CD4-positive, alpha-beta T cell (primary cell): ENCODE results near the gene TMEM132D. TPM values are rescaled to one million over a fixed set of nuclear protein-coding genes. Genes with fewer than 3 reads are reported as not detected.

Experiments
- ATAC-seq: fragments of 200-7000 bp; cut with Tn5 transposase; one replicate; pipeline ENCODE4 v1.10.0; 2022; ENCODE audit warnings: mild to moderate bottlenecking; ENCODE audit not compliant: poor library complexity
- CTCF ChIA-PET: fragments of 350-600 bp; sonication (Branson Sonifier 250); formaldehyde crosslinking; loops from one replicate; lab custom pipeline; 2021; ENCODE audit warnings: antibody characterized with exemption, inconsistent platforms; lab: Charles Lee
- POLR2A ChIA-PET: fragments of 350-600 bp; sonication (Branson Sonifier 250); formaldehyde crosslinking; loops from one replicate; lab custom pipeline; 2021; ENCODE audit warnings: antibody characterized with exemption, inconsistent platforms; lab: Charles Lee
- DNase-seq, 14 experiments: peaks; one replicate each; pipeline ENCODE4 v3.0.0-alpha.2; 2013 to 2020; ENCODE audit warnings: mixed read lengths in 2 of 14
- H3K27ac ChIP-seq, 2 donors: one replicate each; pipeline versions ENCODE4 v1.5.1 to v1.7.0; 2013; ENCODE audit warnings: low read length in 2 of 2, low read depth in 1 of 2, mild to moderate bottlenecking in 1 of 2
- H3K27me3 ChIP-seq, 2 experiments: 1 replicate in 1 of 2; 2 replicates in 1 of 2; pipeline versions ENCODE4 v1.6.1 to v1.7.0; 2013; ENCODE audit warnings: low read length in 2 of 2, control low read depth in 1 of 2, mild to moderate bottlenecking in 1 of 2, moderate library complexity in 1 of 2; ENCODE audit not compliant: insufficient read depth in 2 of 2, control insufficient read depth in 1 of 2
- H3K36me3 ChIP-seq: one replicate; pipeline ENCODE4 v1.6.1; 2013; ENCODE audit warnings: low read length, control low read depth; ENCODE audit not compliant: insufficient read depth
- H3K4me1 ChIP-seq: one replicate; pipeline ENCODE4 v1.6.1; 2013; ENCODE audit warnings: low read length, control low read depth; ENCODE audit not compliant: insufficient read depth
- H3K4me3 ChIP-seq: one replicate; pipeline ENCODE4 v1.5.1; 2013; ENCODE audit warnings: mild to moderate bottlenecking, low read length, moderate library complexity
- H3K9me3 ChIP-seq, 2 experiments: 1 replicate in 1 of 2; 2 replicates in 1 of 2; pipeline versions ENCODE4 v1.6.1 to v1.7.0; 2013; ENCODE audit warnings: low read length in 2 of 2, mild to moderate bottlenecking in 2 of 2, control low read depth in 1 of 2, moderate library complexity in 1 of 2; ENCODE audit not compliant: control insufficient read depth in 1 of 2, insufficient read depth in 1 of 2
- H3K27ac Mint-ChIP-seq: one replicate; pipeline ENCODE4 v1.8.0; 2020; ENCODE audit warnings: mixed read lengths
- H3K27me3 Mint-ChIP-seq: one replicate; pipeline ENCODE4 v1.8.0; 2021; ENCODE audit warnings: mixed read lengths
- H3K36me3 Mint-ChIP-seq: one replicate; pipeline ENCODE4 v1.8.0; 2021; ENCODE audit warnings: low read depth, mixed read lengths
- H3K4me1 Mint-ChIP-seq: one replicate; pipeline ENCODE4 v1.8.0; 2021; ENCODE audit warnings: low read depth, mixed read lengths
- H3K4me3 Mint-ChIP-seq: one replicate; pipeline ENCODE4 v1.8.0; 2020; ENCODE audit warnings: mild to moderate bottlenecking, mixed read lengths
- H3K9me3 Mint-ChIP-seq: one replicate; pipeline ENCODE4 v1.8.0; 2020; ENCODE audit warnings: mixed read lengths
- intact Hi-C, 2 experiments: fragments of 100-400 bp; cut with DNase I in 1 of 2; cut with micrococcal nuclease in 1 of 2; formaldehyde crosslinking; loops; one replicate each; pipeline versions ENCODE4 v1.15.1 to v1.9.0; 2023 to 2025; cut with DNase I, micrococcal nuclease
- total RNA-seq, 174 experiments: library from RNA in 2 of 174; stranded (reverse) in 2 of 174; gene quantifications; one replicate each; pipeline ENCODE4 v1.2.3 and lab custom pipeline; 2021 to 2026
- TF ChIP-seq, protein P1 (sequence below): fragments of 200-600 bp; IDR thresholded peaks from one replicate; pipeline ENCODE4 v1.8.0; 2022; ENCODE audit warnings: antibody characterized with exemption, mild to moderate bottlenecking

Gene TMEM132D
- total RNA-seq, 2 experiments from 2014 or later, result not detected

- ChIA-PET CTCF (no interaction called here), POLR2A (no interaction called here)
- Mint-ChIP-seq H3K27me3 (no peaks in the 10 kb centered on the region), H3K9me3 (peaks cover 5% of the 10 kb centered on the region), H3K27ac (no peak overlapping the region), H3K4me3 (no peak overlapping the region), H3K36me3 (no peaks in the 10 kb centered on the region), H3K4me1 (no peaks in the 10 kb centered on the region)
- H3K27ac ChIP-seq, result no peak overlapping the region
- intact Hi-C loops, result no loop called here
- TF ChIP-seq, protein P1, sequence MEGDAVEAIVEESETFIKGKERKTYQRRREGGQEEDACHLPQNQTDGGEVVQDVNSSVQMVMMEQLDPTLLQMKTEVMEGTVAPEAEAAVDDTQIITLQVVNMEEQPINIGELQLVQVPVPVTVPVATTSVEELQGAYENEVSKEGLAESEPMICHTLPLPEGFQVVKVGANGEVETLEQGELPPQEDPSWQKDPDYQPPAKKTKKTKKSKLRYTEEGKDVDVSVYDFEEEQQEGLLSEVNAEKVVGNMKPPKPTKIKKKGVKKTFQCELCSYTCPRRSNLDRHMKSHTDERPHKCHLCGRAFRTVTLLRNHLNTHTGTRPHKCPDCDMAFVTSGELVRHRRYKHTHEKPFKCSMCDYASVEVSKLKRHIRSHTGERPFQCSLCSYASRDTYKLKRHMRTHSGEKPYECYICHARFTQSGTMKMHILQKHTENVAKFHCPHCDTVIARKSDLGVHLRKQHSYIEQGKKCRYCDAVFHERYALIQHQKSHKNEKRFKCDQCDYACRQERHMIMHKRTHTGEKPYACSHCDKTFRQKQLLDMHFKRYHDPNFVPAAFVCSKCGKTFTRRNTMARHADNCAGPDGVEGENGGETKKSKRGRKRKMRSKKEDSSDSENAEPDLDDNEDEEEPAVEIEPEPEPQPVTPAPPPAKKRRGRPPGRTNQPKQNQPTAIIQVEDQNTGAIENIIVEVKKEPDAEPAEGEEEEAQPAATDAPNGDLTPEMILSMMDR, result no peak
- H3K9me3 ChIP-seq, result peaks cover 4 to 21% of the 10 kb centered on the region in 2 experiments
- H3K27me3 ChIP-seq, result no peaks in the 10 kb centered on the region
- H3K4me1 ChIP-seq, result no peaks in the 10 kb centered on the region
- DNase-seq (no peak), ATAC-seq (no peak)
- H3K36me3 ChIP-seq, result no peaks in the 10 kb centered on the region
- no peak overlapping the region for H3K4me3 ChIP-seq
Observed at GRCh38 chr12:129538137-129538536, 365.7 kb downstream of the TMEM132D start.

DNA sequence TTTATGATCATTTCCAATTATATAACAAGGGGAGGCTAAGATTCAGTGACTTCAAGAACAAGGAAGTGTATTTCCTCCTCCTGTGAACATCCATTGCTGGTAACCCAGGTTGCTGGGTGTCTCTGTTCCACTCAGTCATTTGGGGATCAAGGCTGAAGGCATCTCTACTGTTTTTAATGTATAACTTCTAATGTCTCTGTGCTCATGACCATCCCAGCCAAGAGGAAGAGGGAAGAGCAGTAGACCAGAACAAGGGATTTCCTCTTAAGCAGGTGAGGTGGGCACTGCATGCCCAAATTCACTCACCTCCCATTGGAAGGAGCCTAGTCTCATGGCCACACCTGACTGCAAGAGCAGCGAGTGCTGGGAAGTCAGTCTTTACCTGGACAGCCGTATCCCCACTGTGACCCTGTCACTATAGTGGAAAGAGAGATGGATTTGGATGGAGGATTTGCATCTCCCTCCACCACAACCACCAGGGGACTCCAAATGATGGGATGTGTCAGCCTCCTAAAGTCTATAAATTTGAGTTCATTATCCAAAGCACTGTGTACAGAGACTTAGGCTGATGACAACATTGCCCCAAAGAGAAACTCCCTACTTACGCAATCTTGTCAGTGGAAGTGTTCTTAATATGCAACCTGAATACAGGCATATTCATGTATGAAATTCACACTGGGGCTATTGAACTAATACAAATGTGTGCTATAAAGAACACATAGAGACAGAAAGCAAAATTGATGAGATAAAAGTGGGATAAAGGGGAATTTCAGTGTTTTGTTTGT lies 368.7 kb downstream of the TMEM132D start:
- H3K36me3 ChIP-seq, result no peaks in the 10 kb centered on the region
- DNase-seq (no peak), ATAC-seq (no peak)
- H3K4me3 ChIP-seq, result no peak overlapping the region
- no peak overlapping the region for H3K4me3 Mint-ChIP-seq
- no peak overlapping the region for H3K27ac ChIP-seq
- H3K27me3 Mint-ChIP-seq, result no peaks in the 10 kb centered on the region
- ChIA-PET POLR2A (no interaction called here), CTCF (no interaction called here)
- intact Hi-C loops, result no loop called here
- H3K36me3 Mint-ChIP-seq, result no peaks in the 10 kb centered on the region
- TF ChIP-seq, protein P1, result no peak
- H3K9me3 Mint-ChIP-seq, result peaks cover 2% of the 10 kb centered on the region
- H3K27me3 ChIP-seq, result no peaks in the 10 kb centered on the region
- H3K9me3 ChIP-seq, result peaks cover 4 to 20% of the 10 kb centered on the region in 2 experiments
- no peaks in the 10 kb centered on the region for H3K4me1 Mint-ChIP-seq
- H3K4me1 ChIP-seq, result no peaks in the 10 kb centered on the region
- no peak overlapping the region for H3K27ac Mint-ChIP-seq

DNA sequence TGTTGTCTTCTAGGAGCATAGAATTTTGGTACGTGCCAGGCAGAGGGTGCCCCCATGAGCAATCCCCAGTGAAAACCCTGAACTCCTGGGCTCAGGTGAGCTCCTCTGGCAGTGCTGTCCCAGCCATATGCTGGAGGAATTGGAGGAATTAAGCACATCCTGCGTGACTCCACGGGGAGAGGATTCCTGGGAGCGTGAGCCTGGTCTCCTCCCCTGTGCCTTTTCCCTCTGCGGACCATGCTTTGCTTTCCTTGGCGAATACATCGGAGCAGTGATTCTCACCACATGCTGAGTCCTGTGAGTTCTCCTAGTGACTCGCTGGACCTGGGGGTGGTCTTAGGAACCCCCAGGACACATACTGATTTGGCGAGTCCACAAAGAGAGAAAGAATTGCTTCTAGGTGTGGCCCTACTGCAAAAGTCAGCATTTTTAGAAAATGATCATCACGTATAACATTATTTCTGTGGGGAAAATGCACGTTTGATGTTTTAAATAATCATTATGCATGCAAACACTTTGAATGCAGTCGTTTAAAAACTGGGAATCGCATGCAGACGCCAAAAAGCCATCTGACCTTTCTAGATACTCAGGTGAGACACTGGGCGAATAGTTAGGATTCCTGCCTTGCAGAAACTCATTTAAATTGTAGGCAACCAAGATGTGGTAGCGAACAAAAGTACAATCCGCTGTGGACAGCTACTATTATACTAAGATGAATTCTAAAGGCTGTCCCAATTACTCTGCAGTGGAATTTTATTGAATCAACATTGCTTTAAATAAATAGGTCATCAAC lies 370.9 kb downstream of the TMEM132D start:
- Histone ChIP-seq H3K36me3 (no peaks in the 10 kb centered on the region), H3K9me3 (peaks cover 4% of the 10 kb centered on the region in 2 experiments), H3K4me1 (no peaks in the 10 kb centered on the region), H3K27me3 (no peaks in the 10 kb centered on the region), H3K27ac (no peak overlapping the region), H3K4me3 (no peak overlapping the region)
- H3K4me3 Mint-ChIP-seq, result no peak overlapping the region
- no peak for DNase-seq
- no peaks in the 10 kb centered on the region for H3K36me3 Mint-ChIP-seq
- no peaks in the 10 kb centered on the region for H3K4me1 Mint-ChIP-seq
- TF ChIP-seq, protein P1, result no peak
- ChIA-PET POLR2A (no interaction called here), CTCF (no interaction called here)
- intact Hi-C loops, result no loop called here
- no peaks in the 10 kb centered on the region for H3K27me3 Mint-ChIP-seq
- no peak for ATAC-seq
- no peak overlapping the region for H3K27ac Mint-ChIP-seq
- peaks cover 3% of the 10 kb centered on the region for H3K9me3 Mint-ChIP-seq
